B cell (primary cell): ENCODE data around the gene ALDH4A1. TPM values are rescaled to one million over a fixed set of nuclear protein-coding genes. Genes with fewer than 3 reads are reported as not detected.

Experiments
- ATAC-seq: fragments of 200-7000 bp; cut with Tn5 transposase; one replicate; pipeline ENCODE4 v1.10.0; 2021; ENCODE audit warnings: low read depth, mild to moderate bottlenecking, moderate number of reproducible peaks, moderate library complexity
- CTCF ChIA-PET: fragments of 350-600 bp; sonication (Branson Sonifier 250); formaldehyde crosslinking; loops from one replicate; lab custom pipeline; 2021; ENCODE audit warnings: antibody characterized with exemption, inconsistent platforms; lab: Charles Lee
- POLR2A ChIA-PET: fragments of 350-600 bp; sonication (Branson Sonifier 250); formaldehyde crosslinking; loops from one replicate; lab custom pipeline; 2021; ENCODE audit warnings: antibody characterized with exemption; lab: Charles Lee
- DNase-seq: peaks from one replicate; pipeline ENCODE4 v3.0.0; 2013
- H2AFZ ChIP-seq: 2 replicates; pipeline ENCODE4 v1.6.1; 2012; ENCODE audit warnings: mild to moderate bottlenecking, low read depth, low read length; ENCODE audit not compliant: insufficient read depth, poor library complexity, severe bottlenecking
- H3K27ac ChIP-seq, 2 donors: 1 replicate in 1 of 2; 2 replicates in 1 of 2; pipeline ENCODE4 v1.5.1; 2012 to 2013; ENCODE audit warnings: low read length in 2 of 2, mild to moderate bottlenecking in 2 of 2, moderate library complexity in 1 of 2
- H3K27me3 ChIP-seq, 4 experiments: fragments of 200-600 bp in 1 of 4; sonication (generic) in 1 of 4; replicated peaks in 1 of 4; 1 replicate in 2 of 4; 2 replicates in 2 of 4; pipeline versions ENCODE4 v1.6.1 to v1.7.0; 2013 to 2016; ENCODE audit warnings: low read length in 3 of 4, mild to moderate bottlenecking in 2 of 4, mixed read lengths in 1 of 4, moderate library complexity in 1 of 4; ENCODE audit not compliant: insufficient read depth in 4 of 4, control insufficient read depth in 3 of 4; ENCODE audit errors: control extremely low read depth in 1 of 4
- H3K36me3 ChIP-seq, 2 experiments: replicated peaks in 1 of 2; 1 replicate in 1 of 2; 2 replicates in 1 of 2; pipeline versions ENCODE4 v1.6.1 to v1.7.1; 2013; ENCODE audit warnings: low read length in 1 of 2; ENCODE audit not compliant: insufficient read depth in 2 of 2, control insufficient read depth in 1 of 2; ENCODE audit errors: control extremely low read depth in 1 of 2, extremely low read depth in 1 of 2
- H3K4me1 ChIP-seq, 2 donors: fragments of 200-600 bp in 1 of 2; sonication (generic) in 1 of 2; 1 replicate in 1 of 2; 2 replicates in 1 of 2; pipeline versions ENCODE4 v1.5.1 to v1.6.1; 2013 to 2017; ENCODE audit warnings: low read length in 2 of 2; ENCODE audit not compliant: control insufficient read depth in 2 of 2, insufficient read depth in 2 of 2
- H3K4me2 ChIP-seq: replicated peaks from 2 replicates; pipeline ENCODE3; 2012; ENCODE audit warnings: mild to moderate bottlenecking, low read depth, low read length; ENCODE audit not compliant: poor library complexity, severe bottlenecking
- H3K4me3 ChIP-seq, 5 experiments: fragments of 200-600 bp in 1 of 5; sonication (generic) in 1 of 5; 1 replicate in 3 of 5; 2 replicates in 2 of 5; pipeline versions ENCODE4 v1.5.1 to v1.7.0; 2011 to 2016; ENCODE audit warnings: low read length in 4 of 5, mild to moderate bottlenecking in 4 of 5, low read depth in 2 of 5, control low read depth in 1 of 5, moderate library complexity in 1 of 5; ENCODE audit not compliant: insufficient read depth in 1 of 5; ENCODE audit errors: control extremely low read depth in 1 of 5, extremely low read depth in 1 of 5
- H3K79me2 ChIP-seq: fragments of 200-600 bp; sonication (generic); one replicate; pipeline ENCODE4 v1.6.0; 2016; ENCODE audit warnings: low read length; ENCODE audit not compliant: control insufficient read depth, insufficient read depth
- H3K9ac ChIP-seq: fragments of 200-600 bp; sonication (generic); 2 replicates; pipeline ENCODE4 v1.6.1; 2017; ENCODE audit warnings: mild to moderate bottlenecking, low read length, moderate library complexity
- H3K9me3 ChIP-seq, 3 donors: one replicate each; pipeline versions ENCODE4 v1.6.1 to v1.7.1; 2013; ENCODE audit warnings: low read length in 2 of 3; ENCODE audit not compliant: control insufficient read depth in 2 of 3, insufficient read depth in 1 of 3; ENCODE audit errors: control extremely low read depth in 1 of 3
- H4K20me1 ChIP-seq: 2 replicates; pipeline ENCODE4 v1.6.0; 2012; ENCODE audit warnings: mild to moderate bottlenecking, low read length; ENCODE audit not compliant: insufficient read depth, control insufficient read depth, poor library complexity, severe bottlenecking
- H3K27ac Mint-ChIP-seq: one replicate; pipeline ENCODE4 v1.8.0; 2021; ENCODE audit warnings: mixed read lengths
- H3K27me3 Mint-ChIP-seq: one replicate; pipeline ENCODE4 v1.8.0; 2021; ENCODE audit warnings: mixed read lengths
- H3K4me1 Mint-ChIP-seq: one replicate; pipeline ENCODE4 v1.8.0; 2021; ENCODE audit warnings: mixed read lengths
- H3K4me3 Mint-ChIP-seq: one replicate; pipeline ENCODE4 v1.8.0; 2021; ENCODE audit warnings: mixed read lengths
- H3K9me3 Mint-ChIP-seq: one replicate; pipeline ENCODE4 v1.8.0; 2022; ENCODE audit warnings: mixed read lengths; ENCODE audit not compliant: insufficient read depth
- CTCF ChIP-seq: fragments of 200-600 bp; IDR thresholded peaks from one replicate; pipeline ENCODE4 v1.8.0; 2022; ENCODE audit warnings: antibody characterized with exemption, mild to moderate bottlenecking
- EZH2 ChIP-seq: IDR thresholded peaks from 2 replicates; pipeline ENCODE4 v1.6.1; 2012; ENCODE audit warnings: borderline replicate concordance, low read depth, mild to moderate bottlenecking, moderate library complexity, low read length; ENCODE audit not compliant: insufficient read depth, poor library complexity, severe bottlenecking
- WGBS: methylation state at CpG from one replicate; pipeline ENCODE4 v1.1.5; 2013; ENCODE audit warnings: missing lambda C conversion rate; ENCODE audit not compliant: insufficient coverage; 5-methylcytosine and 5-hydroxymethylcytosine counted together
- intact Hi-C: fragments of 100-400 bp; cut with micrococcal nuclease; formaldehyde crosslinking; loops from one replicate; pipeline ENCODE4 v1.10.0; 2022
- polyA plus RNA-seq: library from polyadenylated mRNA; depleted of rRNA; stranded (reverse); fragments of >200 nt; gene quantifications from 2 replicates; pipeline ENCODE4 v1.2.3, GENCODE V29; 2012
- total RNA-seq, 2 donors: library from RNA; stranded (reverse); fragments of 120-200 nt in 1 of 2; gene quantifications; 1 replicate in 1 of 2; 2 replicates in 1 of 2; pipeline versions ENCODE4 v1.2.3 to v1.2.4, GENCODE V29; 2013 to 2022

ALDH4A1 gene
- total and polyA plus RNA-seq, 2 donors (not counting 1 experiment from before 2014, with no cell fraction given), result 2.7 to 3.4 TPM

GRCh38 chr1:18861590-18861989 lies 40.8 kb downstream of the ALDH4A1 start:
- Histone ChIP-seq H4K20me1 (no peaks in the 10 kb centered on the region), H3K36me3 (no peaks in the 10 kb centered on the region), H3K79me2 (no peaks in the 10 kb centered on the region), H2AFZ (no peak overlapping the region), H3K4me2 (no peak overlapping the region), H3K9me3 (no peaks in the 10 kb centered on the region), H3K9ac (no peak overlapping the region), H3K4me1 (no peaks in the 10 kb centered on the region), H3K27me3 (peaks cover 0 to 6% (median 0%) of the 10 kb centered on the region in 4 experiments), H3K4me3 (no peak overlapping the region), H3K27ac (no peak overlapping the region)
- H3K9me3 Mint-ChIP-seq, result no peaks in the 10 kb centered on the region
- ATAC-seq, result no peak
- ChIA-PET CTCF (interaction anchor here (1.2 kb wide), 1 partner anchor 17 kb away, joined by 3 read pairs; no protein-coding TSS in a partner anchor), POLR2A (no interaction called here)
- DNase-seq, result no peak
- peaks cover 4% of the 10 kb centered on the region for H3K27me3 Mint-ChIP-seq
- 67% methylated on average over 7 of the region's 8 CpGs for WGBS
- no peaks in the 10 kb centered on the region for H3K4me1 Mint-ChIP-seq
- no peak overlapping the region for H3K27ac Mint-ChIP-seq
- intact Hi-C loops, result no loop called here
- H3K4me3 Mint-ChIP-seq, result no peak overlapping the region
- TF ChIP-seq EZH2, result no peak
- no peak for TF ChIP-seq CTCF

- no peak overlapping the region for H2AFZ ChIP-seq
- H3K4me3 ChIP-seq, result no peak overlapping the region
- H3K36me3 ChIP-seq, result no peaks in the 10 kb centered on the region
- no peaks in the 10 kb centered on the region for H3K9me3 Mint-ChIP-seq
- DNase-seq (no peak), ATAC-seq (no peak)
- intact Hi-C loops, result no loop called here
- peaks cover 0 to 6% (median 0%) of the 10 kb centered on the region in 4 experiments for H3K27me3 ChIP-seq
- H3K79me2 ChIP-seq, result no peaks in the 10 kb centered on the region
- POLR2A ChIA-PET, result no interaction called here
- no peaks in the 10 kb centered on the region for H4K20me1 ChIP-seq
- no peaks in the 10 kb centered on the region for H3K9me3 ChIP-seq
- H3K4me3 Mint-ChIP-seq, result no peak overlapping the region
- TF ChIP-seq CTCF (no peak), EZH2 (no peak)
- H3K27ac ChIP-seq, result no peak overlapping the region
- H3K4me1 Mint-ChIP-seq, result no peaks in the 10 kb centered on the region
- H3K27me3 Mint-ChIP-seq, result peaks cover 5% of the 10 kb centered on the region
- CTCF ChIA-PET, result no interaction called here
- 86% methylated on average over 9 of the region's 9 CpGs for WGBS
- H3K27ac Mint-ChIP-seq, result no peak overlapping the region
- no peaks in the 10 kb centered on the region for H3K4me1 ChIP-seq
- no peak overlapping the region for H3K9ac ChIP-seq
- H3K4me2 ChIP-seq, result no peak overlapping the region
Observed at GRCh38 chr1:18861082-18861481, 41.3 kb downstream of the ALDH4A1 start.
